ENCODE measurements around the gene ITPR1.

Gene ITPR1

GRCh38 chr3:4614070-4614469 lies 120.9 kb downstream of the ITPR1 start:
- Histone ChIP-seq H3K27me3 (ENCODE audit: control insufficient read depth, insufficient read depth, low read length) (no peaks in the 10 kb centered on the region), H3K9ac (ENCODE audit: low read length) (no peak overlapping the region), H3K4me3 (ENCODE audit: low read length) (no peak overlapping the region), H3K36me3 (ENCODE audit: control insufficient read depth, low read depth, low read length) (no peaks in the 10 kb centered on the region), H3K27ac (ENCODE audit: low read length) (no peak overlapping the region), H3K4me1 (ENCODE audit: control insufficient read depth, low read depth, low read length) (no peaks in the 10 kb centered on the region), H3K9me3 (ENCODE audit: control insufficient read depth, low read depth, low read length) (no peaks in the 10 kb centered on the region)

DNA sequence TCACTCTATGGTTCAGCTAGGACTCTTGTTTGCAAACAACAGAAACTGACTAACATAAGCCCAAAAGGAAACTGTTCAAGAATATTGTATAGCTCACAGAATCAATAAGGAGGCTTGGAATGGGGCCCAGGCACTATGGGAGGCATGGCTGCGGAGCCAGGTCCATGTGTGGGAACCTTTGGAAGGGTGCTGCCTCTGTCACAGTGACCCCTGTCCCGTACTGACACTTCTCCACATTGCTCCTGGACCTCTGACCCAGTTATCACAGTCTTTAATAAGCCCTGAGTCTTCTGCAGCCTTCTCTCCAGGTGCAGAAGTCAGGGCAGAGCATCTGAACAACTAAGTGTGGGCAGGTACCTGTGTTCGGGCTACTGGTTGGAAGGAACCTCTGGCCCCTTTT lies 121.8 kb downstream of the ITPR1 start:
- Histone ChIP-seq H3K9ac (ENCODE audit: low read length) (no peak overlapping the region), H3K27me3 (ENCODE audit: control insufficient read depth, insufficient read depth, low read length) (no peaks in the 10 kb centered on the region), H3K4me1 (ENCODE audit: control insufficient read depth, low read depth, low read length) (no peaks in the 10 kb centered on the region), H3K9me3 (ENCODE audit: control insufficient read depth, low read depth, low read length) (no peaks in the 10 kb centered on the region), H3K4me3 (ENCODE audit: low read length) (no peak overlapping the region), H3K27ac (ENCODE audit: low read length) (no peak overlapping the region), H3K36me3 (ENCODE audit: control insufficient read depth, low read depth, low read length) (no peaks in the 10 kb centered on the region)

DNA sequence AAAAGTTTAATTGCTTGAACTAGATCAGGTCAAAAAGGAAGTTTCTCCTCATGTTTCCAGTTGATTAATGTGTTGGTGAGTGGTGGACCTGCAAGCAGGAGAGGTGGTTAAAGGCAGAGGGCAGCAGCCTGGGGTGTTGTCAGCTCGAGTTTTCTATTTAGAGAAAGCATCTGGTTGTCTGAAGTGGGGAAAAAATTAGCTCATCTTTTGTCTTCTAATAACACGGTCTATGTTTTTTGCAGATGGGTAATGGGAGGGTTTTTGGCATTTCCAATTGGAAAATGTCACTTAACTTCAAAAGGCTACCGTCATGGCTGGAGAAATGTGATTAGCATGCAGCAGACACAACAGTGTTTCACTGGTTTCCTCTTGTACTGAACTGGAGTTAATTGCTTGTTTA lies 122.6 kb downstream of the ITPR1 start:
- Histone ChIP-seq H3K4me3 (ENCODE audit: low read length) (no peak overlapping the region), H3K4me1 (ENCODE audit: control insufficient read depth, low read depth, low read length) (no peaks in the 10 kb centered on the region), H3K27me3 (ENCODE audit: control insufficient read depth, insufficient read depth, low read length) (no peaks in the 10 kb centered on the region), H3K9me3 (ENCODE audit: control insufficient read depth, low read depth, low read length) (no peaks in the 10 kb centered on the region), H3K36me3 (ENCODE audit: control insufficient read depth, low read depth, low read length) (no peaks in the 10 kb centered on the region), H3K9ac (ENCODE audit: low read length) (no peak overlapping the region), H3K27ac (ENCODE audit: low read length) (no peak overlapping the region)

DNA sequence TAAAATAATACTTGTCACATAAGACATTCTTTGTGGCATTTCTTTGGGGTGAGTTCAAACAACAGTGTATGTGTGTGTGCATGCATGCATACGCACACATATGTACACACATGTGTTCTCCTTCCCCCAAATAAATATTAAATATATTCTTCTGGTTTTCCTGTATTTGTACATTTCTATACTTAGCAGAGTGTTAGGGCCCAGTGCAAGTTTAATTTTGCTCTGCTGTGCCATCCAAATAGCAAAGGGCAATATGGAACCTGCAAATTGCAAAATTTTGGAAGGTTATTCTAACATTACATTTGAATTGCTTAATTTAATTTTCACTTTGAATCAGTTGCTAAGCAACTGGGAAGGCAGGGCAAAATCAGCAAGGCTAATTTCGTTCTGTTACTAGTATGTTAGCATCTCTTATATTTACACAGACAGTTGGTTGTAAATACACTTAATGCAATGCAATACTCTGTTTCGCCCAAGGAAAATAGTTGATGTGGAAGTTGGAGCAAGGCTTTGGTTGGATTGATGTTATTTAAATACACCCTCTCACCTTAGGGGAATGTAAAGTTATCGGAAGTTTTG lies 130.4 kb downstream of the ITPR1 start:
- Histone ChIP-seq H3K27ac (ENCODE audit: low read length) (no peak overlapping the region), H3K4me1 (ENCODE audit: control insufficient read depth, low read depth, low read length) (no peaks in the 10 kb centered on the region), H3K4me3 (ENCODE audit: low read length) (no peak overlapping the region), H3K27me3 (ENCODE audit: control insufficient read depth, insufficient read depth, low read length) (no peaks in the 10 kb centered on the region), H3K9ac (ENCODE audit: low read length) (no peak overlapping the region), H3K9me3 (ENCODE audit: control insufficient read depth, low read depth, low read length) (no peaks in the 10 kb centered on the region), H3K36me3 (ENCODE audit: control insufficient read depth, low read depth, low read length) (no peaks in the 10 kb centered on the region)

- Histone ChIP-seq H3K4me1 (ENCODE audit: control insufficient read depth, low read depth, low read length) (no peaks in the 10 kb centered on the region), H3K4me3 (ENCODE audit: low read length) (no peak overlapping the region), H3K36me3 (ENCODE audit: control insufficient read depth, low read depth, low read length) (no peaks in the 10 kb centered on the region), H3K9me3 (ENCODE audit: control insufficient read depth, low read depth, low read length) (no peaks in the 10 kb centered on the region), H3K9ac (ENCODE audit: low read length) (no peak overlapping the region), H3K27me3 (ENCODE audit: control insufficient read depth, insufficient read depth, low read length) (no peaks in the 10 kb centered on the region), H3K27ac (ENCODE audit: low read length) (no peak overlapping the region)
Measured at GRCh38 chr3:4627651-4628375, 134.7 kb downstream of the ITPR1 start.

DNA sequence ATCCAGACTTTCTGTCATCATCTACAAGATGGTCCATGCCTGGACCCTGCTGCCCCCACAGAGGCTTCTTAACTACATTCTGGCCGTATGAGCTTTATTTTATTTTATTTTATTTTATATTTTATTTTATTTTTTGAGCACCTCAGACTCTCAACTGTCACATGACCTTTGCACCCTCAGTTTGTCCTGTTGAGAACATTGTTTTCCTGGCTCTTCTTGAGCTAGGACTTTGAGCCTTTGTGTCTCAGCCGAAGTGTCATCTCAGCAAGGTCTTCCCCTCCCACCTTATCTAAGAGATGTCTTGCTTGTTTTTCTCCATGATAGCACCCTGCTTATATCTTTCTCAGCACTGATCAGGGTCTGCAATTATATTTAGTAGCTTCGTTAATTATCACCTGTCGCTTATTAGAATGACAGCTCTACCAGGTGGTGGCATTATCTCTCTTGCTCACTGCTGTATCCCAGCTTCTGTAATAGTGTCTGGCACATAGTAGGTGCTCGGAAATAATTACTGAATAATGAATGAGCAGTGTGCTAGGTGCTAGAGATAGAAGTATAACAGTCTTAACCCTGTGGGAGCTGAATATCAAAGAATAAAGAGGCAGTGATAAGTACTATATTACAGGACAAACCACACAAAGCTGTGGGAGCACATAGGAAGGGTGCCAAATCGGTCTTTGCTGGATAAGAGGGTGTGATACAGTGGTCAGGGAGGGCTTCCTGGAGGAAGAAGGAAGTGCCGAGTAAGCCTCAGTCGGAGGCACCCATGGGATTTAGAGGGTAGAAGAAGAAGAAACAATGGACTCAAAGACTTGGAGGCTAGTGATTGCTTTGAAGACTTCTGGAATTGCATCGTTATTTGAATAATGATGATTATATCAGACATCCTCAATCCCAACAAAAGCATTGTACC lies 136.2 kb downstream of the ITPR1 start:
- Histone ChIP-seq H3K4me1 (ENCODE audit: control insufficient read depth, low read depth, low read length) (no peaks in the 10 kb centered on the region), H3K4me3 (ENCODE audit: low read length) (no peak overlapping the region), H3K27ac (ENCODE audit: low read length) (no peak overlapping the region), H3K9me3 (ENCODE audit: control insufficient read depth, low read depth, low read length) (no peaks in the 10 kb centered on the region), H3K9ac (ENCODE audit: low read length) (no peak overlapping the region), H3K36me3 (ENCODE audit: control insufficient read depth, low read depth, low read length) (no peaks in the 10 kb centered on the region), H3K27me3 (ENCODE audit: control insufficient read depth, insufficient read depth, low read length) (no peaks in the 10 kb centered on the region)

GRCh38 chr3:4633078-4634004 lies 140.2 kb downstream of the ITPR1 start:
- H3K4me1 ChIP-seq (ENCODE audit: control insufficient read depth, low read depth, low read length) = no peaks in the 10 kb centered on the region
- H3K9me3 ChIP-seq (ENCODE audit: control insufficient read depth, low read depth, low read length) = no peaks in the 10 kb centered on the region
- no peak overlapping the region for H3K9ac ChIP-seq (ENCODE audit: low read length)
- no peak overlapping the region for H3K4me3 ChIP-seq (ENCODE audit: low read length)
- H3K27me3 ChIP-seq (ENCODE audit: control insufficient read depth, insufficient read depth, low read length) = no peaks in the 10 kb centered on the region
- no peaks in the 10 kb centered on the region for H3K36me3 ChIP-seq (ENCODE audit: control insufficient read depth, low read depth, low read length)
- no peak overlapping the region for H3K27ac ChIP-seq (ENCODE audit: low read length)

- Histone ChIP-seq H3K9me3 (ENCODE audit: control insufficient read depth, low read depth, low read length) (no peaks in the 10 kb centered on the region), H3K27me3 (ENCODE audit: control insufficient read depth, insufficient read depth, low read length) (no peaks in the 10 kb centered on the region), H3K9ac (ENCODE audit: low read length) (no peak overlapping the region), H3K36me3 (ENCODE audit: control insufficient read depth, low read depth, low read length) (no peaks in the 10 kb centered on the region), H3K4me1 (ENCODE audit: control insufficient read depth, low read depth, low read length) (no peaks in the 10 kb centered on the region), H3K4me3 (ENCODE audit: low read length) (no peak overlapping the region), H3K27ac (ENCODE audit: low read length) (no peak overlapping the region)
Measured at GRCh38 chr3:4634894-4635293, 141.7 kb downstream of the ITPR1 start.

GRCh38 chr3:4637265-4637664 lies 144.1 kb downstream of the ITPR1 start:
- Histone ChIP-seq H3K27ac (ENCODE audit: low read length) (no peak overlapping the region), H3K27me3 (ENCODE audit: control insufficient read depth, insufficient read depth, low read length) (no peaks in the 10 kb centered on the region), H3K4me3 (ENCODE audit: low read length) (no peak overlapping the region), H3K9me3 (ENCODE audit: control insufficient read depth, low read depth, low read length) (no peaks in the 10 kb centered on the region), H3K4me1 (ENCODE audit: control insufficient read depth, low read depth, low read length) (no peaks in the 10 kb centered on the region), H3K9ac (ENCODE audit: low read length) (no peak overlapping the region), H3K36me3 (ENCODE audit: control insufficient read depth, low read depth, low read length) (no peaks in the 10 kb centered on the region)

- H3K9ac ChIP-seq (ENCODE audit: low read length) = no peak overlapping the region
- no peak overlapping the region for H3K27ac ChIP-seq (ENCODE audit: low read length)
Measured at GRCh38 chr3:4641863-4642563, 148.9 kb downstream of the ITPR1 start.

More at GRCh38 chr3:4641863-4642563, 148.9 kb downstream of the ITPR1 start:
- Histone ChIP-seq H3K27me3 (ENCODE audit: control insufficient read depth, insufficient read depth, low read length) (no peaks in the 10 kb centered on the region), H3K4me1 (ENCODE audit: control insufficient read depth, low read depth, low read length) (no peaks in the 10 kb centered on the region), H3K36me3 (ENCODE audit: control insufficient read depth, low read depth, low read length) (no peaks in the 10 kb centered on the region), H3K9me3 (ENCODE audit: control insufficient read depth, low read depth, low read length) (no peaks in the 10 kb centered on the region), H3K4me3 (ENCODE audit: low read length) (no peak overlapping the region)
